Ishikawa (cell line): ENCODE measurements around the gene RBM4.

ENCODE experiments used
- CEBPB ChIP-seq: IDR thresholded peaks from 2 replicates; pipeline ENCODE4 v1.6.1; 2012
- CREB1 ChIP-seq: IDR thresholded peaks from 2 replicates; pipeline ENCODE4 v1.6.1; 2012; ENCODE audit warnings: low read depth
- EGR1 ChIP-seq: IDR thresholded peaks from 2 replicates; pipeline ENCODE4 v1.6.1; 2012
- EP300 ChIP-seq: IDR thresholded peaks from 2 replicates; pipeline ENCODE4 v1.6.1; 2012; ENCODE audit warnings: borderline replicate concordance
- NFIC ChIP-seq: IDR thresholded peaks from 2 replicates; pipeline ENCODE4 v1.6.1; 2012
- RAD21 ChIP-seq: IDR thresholded peaks from 2 replicates; pipeline ENCODE4 v1.6.1; 2012; ENCODE audit warnings: low read depth
- TAF1 ChIP-seq: IDR thresholded peaks from 2 replicates; pipeline ENCODE4 v1.6.1; 2012; ENCODE audit warnings: low read depth, mild to moderate bottlenecking
- TEAD4 ChIP-seq: IDR thresholded peaks from 2 replicates; pipeline ENCODE4 v1.6.1; 2012
- YY1 ChIP-seq: IDR thresholded peaks from 2 replicates; pipeline ENCODE4 v1.6.1; 2012; ENCODE audit warnings: low read depth
- ZBTB7A ChIP-seq: IDR thresholded peaks from 2 replicates; pipeline ENCODE4 v1.6.1; 2012; ENCODE audit warnings: low read depth
- TF ChIP-seq, protein P1 (sequence below): IDR thresholded peaks from 2 replicates; pipeline ENCODE4 v1.6.1; 2012
- TF ChIP-seq, protein P2 (sequence below): IDR thresholded peaks from 2 replicates; pipeline ENCODE4 v1.6.1; 2012
- TF ChIP-seq, protein P3 (sequence below): IDR thresholded peaks from 2 replicates; pipeline ENCODE4 v1.6.1; 2012; ENCODE audit warnings: low read depth, mild to moderate bottlenecking

DNA sequence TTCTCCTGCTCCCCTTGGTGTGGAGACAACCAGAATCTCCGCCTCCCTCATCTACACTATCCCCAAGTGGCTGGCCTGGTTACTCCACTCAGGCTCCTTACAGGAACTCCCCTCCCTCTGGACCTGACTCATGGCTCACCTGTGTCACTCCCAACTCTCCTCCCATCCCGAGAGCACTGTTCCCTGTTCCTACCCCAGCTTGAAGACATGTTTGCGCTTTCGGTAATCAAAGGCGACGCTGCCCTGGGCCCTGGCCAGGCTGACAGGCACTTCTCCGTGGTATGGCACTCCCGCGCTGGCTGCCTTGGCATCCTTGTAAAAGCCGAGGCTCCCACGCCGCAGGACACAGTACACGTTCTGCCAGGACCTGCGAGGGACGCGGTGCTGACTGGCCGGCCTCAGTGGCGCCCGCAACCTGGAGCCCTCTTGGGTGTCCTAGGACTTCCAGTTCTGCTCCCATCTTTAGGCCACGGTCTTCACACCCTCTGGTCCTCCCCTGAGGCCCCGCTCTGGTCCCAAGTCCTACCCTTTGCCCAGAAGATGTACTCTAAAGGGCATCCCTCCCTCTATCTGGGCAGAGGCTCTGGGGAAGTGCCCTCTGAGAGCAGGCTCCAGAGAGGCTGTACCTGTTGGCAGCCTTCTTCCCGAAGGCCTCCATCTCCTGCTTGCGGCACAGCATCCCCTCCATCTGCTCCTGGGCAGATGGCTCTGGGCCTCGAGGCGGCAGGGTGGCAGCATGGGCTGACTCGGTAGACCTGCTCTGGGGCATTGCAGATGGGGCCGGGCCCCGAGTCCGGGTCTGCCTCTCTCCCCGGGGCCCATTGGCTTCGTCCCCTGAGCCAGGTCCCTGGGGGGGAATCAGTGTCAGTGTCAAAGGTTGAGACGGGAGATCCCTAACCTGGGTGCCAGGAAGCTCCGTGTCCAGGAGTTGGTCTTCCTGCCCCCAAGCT lies 48.6 kb downstream of the RBM4 start:
- TF ChIP-seq ZBTB7A (no peak), CREB1 (no peak), EP300 (no peak), EGR1 (no peak), NFIC (no peak), CEBPB (no peak), TAF1 (no peak), RAD21 (no peak), YY1 (no peak), TEAD4 (no peak)
- TF ChIP-seq, protein P1, sequence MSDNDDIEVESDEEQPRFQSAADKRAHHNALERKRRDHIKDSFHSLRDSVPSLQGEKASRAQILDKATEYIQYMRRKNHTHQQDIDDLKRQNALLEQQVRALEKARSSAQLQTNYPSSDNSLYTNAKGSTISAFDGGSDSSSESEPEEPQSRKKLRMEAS: no peak
- TF ChIP-seq, protein P2, sequence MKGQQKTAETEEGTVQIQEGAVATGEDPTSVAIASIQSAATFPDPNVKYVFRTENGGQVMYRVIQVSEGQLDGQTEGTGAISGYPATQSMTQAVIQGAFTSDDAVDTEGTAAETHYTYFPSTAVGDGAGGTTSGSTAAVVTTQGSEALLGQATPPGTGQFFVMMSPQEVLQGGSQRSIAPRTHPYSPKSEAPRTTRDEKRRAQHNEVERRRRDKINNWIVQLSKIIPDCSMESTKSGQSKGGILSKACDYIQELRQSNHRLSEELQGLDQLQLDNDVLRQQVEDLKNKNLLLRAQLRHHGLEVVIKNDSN: no peak
- TF ChIP-seq, protein P3, sequence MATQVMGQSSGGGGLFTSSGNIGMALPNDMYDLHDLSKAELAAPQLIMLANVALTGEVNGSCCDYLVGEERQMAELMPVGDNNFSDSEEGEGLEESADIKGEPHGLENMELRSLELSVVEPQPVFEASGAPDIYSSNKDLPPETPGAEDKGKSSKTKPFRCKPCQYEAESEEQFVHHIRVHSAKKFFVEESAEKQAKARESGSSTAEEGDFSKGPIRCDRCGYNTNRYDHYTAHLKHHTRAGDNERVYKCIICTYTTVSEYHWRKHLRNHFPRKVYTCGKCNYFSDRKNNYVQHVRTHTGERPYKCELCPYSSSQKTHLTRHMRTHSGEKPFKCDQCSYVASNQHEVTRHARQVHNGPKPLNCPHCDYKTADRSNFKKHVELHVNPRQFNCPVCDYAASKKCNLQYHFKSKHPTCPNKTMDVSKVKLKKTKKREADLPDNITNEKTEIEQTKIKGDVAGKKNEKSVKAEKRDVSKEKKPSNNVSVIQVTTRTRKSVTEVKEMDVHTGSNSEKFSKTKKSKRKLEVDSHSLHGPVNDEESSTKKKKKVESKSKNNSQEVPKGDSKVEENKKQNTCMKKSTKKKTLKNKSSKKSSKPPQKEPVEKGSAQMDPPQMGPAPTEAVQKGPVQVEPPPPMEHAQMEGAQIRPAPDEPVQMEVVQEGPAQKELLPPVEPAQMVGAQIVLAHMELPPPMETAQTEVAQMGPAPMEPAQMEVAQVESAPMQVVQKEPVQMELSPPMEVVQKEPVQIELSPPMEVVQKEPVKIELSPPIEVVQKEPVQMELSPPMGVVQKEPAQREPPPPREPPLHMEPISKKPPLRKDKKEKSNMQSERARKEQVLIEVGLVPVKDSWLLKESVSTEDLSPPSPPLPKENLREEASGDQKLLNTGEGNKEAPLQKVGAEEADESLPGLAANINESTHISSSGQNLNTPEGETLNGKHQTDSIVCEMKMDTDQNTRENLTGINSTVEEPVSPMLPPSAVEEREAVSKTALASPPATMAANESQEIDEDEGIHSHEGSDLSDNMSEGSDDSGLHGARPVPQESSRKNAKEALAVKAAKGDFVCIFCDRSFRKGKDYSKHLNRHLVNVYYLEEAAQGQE: no peak
